Sigmoid colon (tissue), 4 donors: ENCODE data around the gene ROPN1L.

Source experiments
- CTCF ChIP-seq, 4 experiments: fragments of 450-650 bp in 3 of 4; fragments of 200-600 bp in 1 of 4; IDR thresholded peaks; one replicate each; pipeline ENCODE4 v1.5.1; 2016 to 2019; ENCODE audit warnings: antibody characterized with exemption in 4 of 4, mild to moderate bottlenecking in 3 of 4, moderate library complexity in 2 of 4
- POLR2A ChIP-seq, 2 donors: fragments of 450-650 bp; IDR thresholded peaks; one replicate each; pipeline ENCODE4 v1.6.1; 2016; ENCODE audit warnings: antibody characterized with exemption in 2 of 2, mild to moderate bottlenecking in 2 of 2, moderate library complexity in 2 of 2
- POLR2AphosphoS5 ChIP-seq, 4 donors: sonication (generic); formaldehyde crosslinking; IDR thresholded peaks; one replicate each; pipeline ENCODE4 v1.6.1; 2017; ENCODE audit warnings: antibody characterized with exemption in 4 of 4

GRCh38 chr5:10457682-10458574 is 16.2 kb downstream of the ROPN1L start:
- TF ChIP-seq POLR2AphosphoS5 (IDR thresholded peaks at IDR 0.05): no peak
- no peak for TF ChIP-seq CTCF (IDR thresholded peaks at IDR 0.05)
- no peak for TF ChIP-seq POLR2A (IDR thresholded peaks at IDR 0.05)
